ENCODE data around the gene TNFAIP1.

TNFAIP1 gene

DNA sequence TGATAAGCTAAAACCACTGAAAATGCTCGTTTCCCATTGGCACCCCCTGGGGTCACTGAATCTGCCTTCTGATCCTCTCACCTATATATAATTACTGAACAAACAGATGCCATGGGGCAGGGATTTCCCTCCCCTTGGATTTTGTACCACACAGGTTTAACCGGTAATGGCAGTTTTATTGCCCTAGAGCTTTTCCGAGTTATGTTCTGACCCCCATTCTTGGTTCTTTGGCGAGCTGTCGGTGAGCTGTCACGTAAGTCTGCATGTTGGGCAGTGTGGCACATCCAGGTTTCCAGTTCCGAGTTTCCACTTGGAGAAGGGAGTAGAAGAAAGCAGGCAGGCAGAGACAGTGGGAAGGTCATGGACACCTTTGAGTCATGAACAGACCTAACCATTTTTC, 9.4 kb upstream of the TNFAIP1 start:
- H3K4me3 ChIP-seq (ENCODE audit: low read length): no peak overlapping the region
- no peak for DNase-seq (ENCODE audit: low read depth)
- TF ChIP-seq CTCF (conservative IDR thresholded peaks at IDR 0.05; ENCODE audit: low read depth, low read length): no peak

GRCh38 chr17:28327031-28327607, 8.4 kb upstream of the TNFAIP1 start:
- no peak for DNase-seq (ENCODE audit: low read depth)
- TF ChIP-seq CTCF (conservative IDR thresholded peaks at IDR 0.05; ENCODE audit: low read depth, low read length): no peak
- no peak overlapping the region for H3K4me3 ChIP-seq (ENCODE audit: low read length)

- no peak overlapping the region for H3K4me3 ChIP-seq (ENCODE audit: low read length)
- DNase-seq (ENCODE audit: low read depth): no peak
- TF ChIP-seq CTCF (conservative IDR thresholded peaks at IDR 0.05; ENCODE audit: low read depth, low read length): no peak
These were observed 7.9 kb upstream of the TNFAIP1 start for GRCh38 chr17:28327709-28328108.

DNA sequence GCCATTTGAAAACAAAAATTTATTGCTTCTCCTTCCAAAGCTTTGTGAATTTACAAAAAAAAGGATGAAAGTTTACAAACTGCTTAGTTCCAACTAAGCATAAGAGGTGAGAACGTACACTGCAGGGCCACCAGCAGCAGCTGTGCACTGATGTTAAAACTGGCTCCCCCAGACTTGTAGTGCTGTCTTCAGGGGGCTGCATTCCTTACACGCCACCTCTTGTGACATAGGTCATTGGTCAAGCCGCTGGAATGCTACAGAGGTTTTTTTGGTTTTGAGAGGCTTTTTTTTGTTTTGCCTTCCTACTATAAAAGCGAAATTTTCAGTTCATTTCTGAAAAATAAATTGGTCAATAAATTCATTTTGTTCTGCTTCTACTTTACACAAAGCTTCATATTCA, 7.2 kb upstream of the TNFAIP1 start:
- DNase-seq (ENCODE audit: low read depth): no peak
- no peak for TF ChIP-seq CTCF (conservative IDR thresholded peaks at IDR 0.05; ENCODE audit: low read depth, low read length)
- H3K4me3 ChIP-seq (ENCODE audit: low read length): no peak overlapping the region

GRCh38 chr17:28330671-28331070, 4.9 kb upstream of the TNFAIP1 start:
- DNase-seq (ENCODE audit: low read depth): no peak
- no peak for TF ChIP-seq CTCF (conservative IDR thresholded peaks at IDR 0.05; ENCODE audit: low read depth, low read length)
- H3K4me3 ChIP-seq (ENCODE audit: low read length): no peak overlapping the region

- TF ChIP-seq CTCF (conservative IDR thresholded peaks at IDR 0.05; ENCODE audit: low read depth, low read length): no peak
- DNase-seq (ENCODE audit: low read depth): no peak
- no peak overlapping the region for H3K4me3 ChIP-seq (ENCODE audit: low read length)
These were observed 3.6 kb upstream of the TNFAIP1 start for GRCh38 chr17:28331891-28332420.

GRCh38 chr17:28333083-28333746, 2.3 kb upstream of the TNFAIP1 start:
- DNase-seq (ENCODE audit: low read depth): no peak
- no peak for TF ChIP-seq CTCF (conservative IDR thresholded peaks at IDR 0.05; ENCODE audit: low read depth, low read length)

More at GRCh38 chr17:28333083-28333746, 2.3 kb upstream of the TNFAIP1 start:
- no peak overlapping the region for H3K4me3 ChIP-seq (ENCODE audit: low read length)
